ENCODE results near the gene GNE. TPM values are rescaled to one million over a fixed set of nuclear protein-coding genes. Genes with fewer than 3 reads are reported as not detected.
"Not testable (repeated sequence)": the region's sequence is repeated elsewhere in the genome, so short reads cannot be mapped to it uniquely, and the experiment has no call there.

GNE gene
- total RNA-seq, 2 experiments from 2014 or later = 14.5 to 15.2 TPM

DNA sequence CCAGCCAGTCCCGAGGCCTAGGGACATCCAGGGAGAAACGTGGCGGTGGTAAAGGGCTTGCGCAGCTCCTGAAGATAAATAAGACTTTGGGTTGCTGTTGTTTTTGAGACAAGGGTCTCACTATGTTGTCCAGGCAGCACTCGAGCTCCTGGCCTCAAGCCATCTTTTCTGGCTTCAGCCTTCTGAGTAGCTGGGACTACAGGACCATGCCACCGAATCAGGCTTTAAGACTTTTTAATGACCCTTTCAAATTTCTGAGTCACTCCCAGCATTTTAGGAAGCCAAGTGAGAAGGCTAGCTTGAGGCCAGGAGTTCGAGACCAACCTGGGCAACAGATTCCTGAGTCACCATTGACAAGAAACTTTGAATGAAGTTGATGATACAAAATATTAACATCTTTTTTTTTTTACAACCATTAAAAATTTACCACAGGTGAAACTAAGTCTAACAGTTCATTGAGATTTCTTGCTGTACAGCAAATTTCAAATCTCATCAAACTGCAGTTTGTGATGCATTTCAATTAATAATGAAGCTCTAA, 817 bp upstream of the GNE start:
- no peak for DNase-seq
- Mint-ChIP-seq H3K36me3 (ENCODE audit: low read depth) (no peaks in the 10 kb centered on the region), H3K4me3 (peak overlapping the region; percentile 93), H3K4me1 (ENCODE audit: low read depth) (peaks cover 14% of the 10 kb centered on the region), H3K27me3 (ENCODE audit: low read depth) (no peaks in the 10 kb centered on the region), H3K9me3 (no peaks in the 10 kb centered on the region), H3K27ac (peak overlapping the region; percentile 81)
- CTCF ChIA-PET = interaction anchor here (0.6 to 1.5 kb wide), 4 partner anchors 10 to 565 kb away, joined by 3 to 6 read pairs (median 4); no protein-coding TSS in a partner anchor
- intact Hi-C loops (cut with micrococcal nuclease) = loop anchor here (1.0 to 5.0 kb wide), 6 partner anchors 69 to 447 kb away; partner anchors contain the start of genes CLTA, GLIPR2, RECK and RNF38

DNA sequence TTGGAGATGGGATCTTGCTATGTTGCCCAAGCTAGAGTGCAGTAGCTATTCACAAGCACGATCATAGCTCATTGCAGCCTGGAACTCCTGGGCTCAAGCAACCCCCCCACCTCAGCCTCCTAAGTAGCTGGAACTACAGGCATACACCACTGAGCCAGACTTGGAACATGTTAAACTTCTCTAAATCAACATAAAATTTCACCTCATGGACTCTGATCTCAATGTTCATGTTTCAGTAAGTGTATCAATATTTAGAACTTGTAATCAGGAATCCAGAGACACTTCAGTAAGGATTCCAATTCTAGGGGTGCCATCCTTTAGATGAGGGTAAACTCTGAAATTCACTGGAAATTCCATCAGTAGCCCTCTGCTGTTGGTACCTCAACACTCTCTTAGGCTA, 6.8 kb downstream of the GNE start:
- DNase-seq = no peak
- Mint-ChIP-seq H3K27ac (no peak overlapping the region), H3K4me1 (ENCODE audit: low read depth) (peaks cover 15% of the 10 kb centered on the region), H3K4me3 (no peak overlapping the region), H3K27me3 (ENCODE audit: low read depth) (no peaks in the 10 kb centered on the region), H3K9me3 (no peaks in the 10 kb centered on the region), H3K36me3 (ENCODE audit: low read depth) (peaks cover 3% of the 10 kb centered on the region)
- intact Hi-C loops (cut with micrococcal nuclease) = no loop called here
- CTCF ChIA-PET = interaction anchor here (0.5 to 1.3 kb wide), 3 partner anchors 76 to 1198 kb away, joined by 3 to 4 read pairs (median 4); no protein-coding TSS in a partner anchor

DNA sequence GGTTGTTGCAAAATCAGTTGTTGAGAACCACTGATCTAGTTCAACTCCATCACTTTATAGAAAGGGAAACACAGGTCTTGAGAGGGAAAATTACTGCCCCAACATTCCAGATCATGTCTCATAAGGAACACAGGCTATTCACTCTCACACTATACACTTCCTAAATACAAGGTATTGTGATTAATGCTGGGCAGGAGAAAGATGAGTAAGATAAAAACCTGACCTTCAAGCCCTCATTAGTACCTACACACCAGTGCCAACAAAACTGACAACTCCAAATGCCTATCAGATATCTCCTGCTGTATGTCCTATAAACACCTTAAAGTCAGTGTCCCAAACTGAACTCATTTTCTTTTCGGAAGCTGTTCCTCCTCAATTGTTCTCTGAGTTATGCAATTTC, 8.2 kb downstream of the GNE start:
- no peak for DNase-seq
- no peaks in the 10 kb centered on the region for H3K27me3 Mint-ChIP-seq (ENCODE audit: low read depth)
- no peak overlapping the region for H3K27ac Mint-ChIP-seq
- no peaks in the 10 kb centered on the region for H3K9me3 Mint-ChIP-seq
- no peak overlapping the region for H3K4me3 Mint-ChIP-seq
- peaks cover 8% of the 10 kb centered on the region for H3K36me3 Mint-ChIP-seq (ENCODE audit: low read depth)
- intact Hi-C loops (cut with micrococcal nuclease) = no loop called here
- CTCF ChIA-PET = interaction anchor here (0.6 to 1.3 kb wide), 2 partner anchors 75 to 79 kb away, joined by 3 to 4 read pairs; no protein-coding TSS in a partner anchor
- peaks cover 13% of the 10 kb centered on the region for H3K4me1 Mint-ChIP-seq (ENCODE audit: low read depth)

DNA sequence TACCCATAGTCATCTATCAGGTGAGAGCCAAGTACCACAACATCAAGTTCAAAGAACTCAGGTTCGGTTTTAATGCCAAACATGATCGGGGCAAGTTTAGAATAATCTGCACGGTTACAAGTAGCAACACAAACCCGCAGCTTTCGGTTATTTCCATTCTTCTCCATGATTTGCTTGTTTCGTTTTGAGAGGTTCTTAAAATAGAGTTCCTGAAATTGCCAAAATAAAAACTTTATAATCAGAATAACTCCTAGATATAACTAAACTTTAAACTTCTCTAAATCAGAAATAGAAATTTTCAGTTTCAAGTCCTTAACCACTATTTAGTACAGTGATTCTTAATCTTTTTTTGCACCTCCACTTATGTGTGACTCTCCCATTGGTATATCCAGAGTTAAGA, 9.1 kb downstream of the GNE start:
- intact Hi-C loops (cut with micrococcal nuclease) = no loop called here
- no peak for DNase-seq
- Mint-ChIP-seq H3K9me3 (no peaks in the 10 kb centered on the region), H3K4me3 (no peak overlapping the region), H3K4me1 (ENCODE audit: low read depth) (peaks cover 13% of the 10 kb centered on the region), H3K27me3 (ENCODE audit: low read depth) (no peaks in the 10 kb centered on the region), H3K36me3 (ENCODE audit: low read depth) (peaks cover 8% of the 10 kb centered on the region), H3K27ac (no peak overlapping the region)
- CTCF ChIA-PET = interaction anchor here (1.0 to 1.6 kb wide), 4 partner anchors 10 to 307 kb away, joined by 4 to 6 read pairs (median 5); no protein-coding TSS in a partner anchor

DNA sequence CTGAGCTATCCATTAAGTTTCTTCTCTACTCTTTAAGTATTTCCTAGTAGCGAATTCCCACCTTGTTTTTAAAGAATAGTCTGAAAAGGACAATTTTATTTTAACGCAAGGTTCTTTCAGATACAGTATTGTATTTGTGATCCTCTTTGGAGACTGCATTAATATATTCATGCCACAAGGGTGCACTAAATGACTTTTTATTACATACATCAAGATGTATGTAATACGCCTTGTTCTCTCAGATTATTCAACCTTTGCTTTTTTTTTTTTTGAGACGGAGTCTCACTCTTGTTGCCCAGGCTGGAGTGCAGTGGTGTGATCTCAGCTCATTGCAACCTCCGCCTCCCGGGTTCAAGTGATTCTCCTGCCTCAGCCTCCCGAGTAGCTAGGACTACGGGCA, 10.2 kb downstream of the GNE start:
- not testable (repeated sequence) for DNase-seq
- peaks cover 10% of the 10 kb centered on the region for H3K36me3 Mint-ChIP-seq (ENCODE audit: low read depth)

DNA sequence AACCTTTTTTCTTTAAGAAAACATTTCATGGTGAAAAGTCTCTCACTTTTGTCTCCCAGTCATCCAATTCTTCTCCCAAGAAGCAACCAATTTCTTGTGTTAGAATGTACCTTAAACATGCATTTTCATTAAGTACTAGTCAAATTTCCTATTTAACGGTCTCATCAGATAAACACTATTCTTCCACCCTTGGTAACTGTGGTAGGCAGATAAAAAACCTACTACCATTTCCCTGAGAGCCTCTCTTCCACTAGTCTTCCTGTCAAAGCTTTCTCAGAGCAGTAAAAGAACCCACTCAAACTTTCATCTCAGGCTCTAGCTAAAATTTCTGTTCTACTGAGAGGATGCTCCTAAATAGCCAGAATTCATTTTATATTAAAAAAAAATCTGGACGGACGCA, 10.9 kb downstream of the GNE start:
- Mint-ChIP-seq H3K4me3 (no peak overlapping the region), H3K4me1 (ENCODE audit: low read depth) (peaks cover 13% of the 10 kb centered on the region), H3K27ac (no peak overlapping the region), H3K36me3 (ENCODE audit: low read depth) (peaks cover 13% of the 10 kb centered on the region), H3K27me3 (ENCODE audit: low read depth) (no peaks in the 10 kb centered on the region), H3K9me3 (no peaks in the 10 kb centered on the region)
- CTCF ChIA-PET = interaction anchor here (0.6 to 2.6 kb wide), 4 partner anchors 14 to 124 kb away, joined by 3 to 5 read pairs (median 4); no protein-coding TSS in a partner anchor
- DNase-seq = no peak
- intact Hi-C loops (cut with micrococcal nuclease) = no loop called here

More for the DNA sequence above, 10.2 kb downstream of the GNE start:
- H3K9me3 Mint-ChIP-seq; H3K4me3 Mint-ChIP-seq; H3K27me3 Mint-ChIP-seq (ENCODE audit: low read depth); H3K27ac Mint-ChIP-seq: not testable (repeated sequence)
- intact Hi-C loops (cut with micrococcal nuclease) = loop anchor here (1.0 kb wide), 1 partner anchor 80 kb away; no protein-coding TSS in a partner anchor
- H3K4me1 Mint-ChIP-seq (ENCODE audit: low read depth) = peaks cover 13% of the 10 kb centered on the region
- CTCF ChIA-PET = interaction anchor here (0.6 to 2.6 kb wide), 8 partner anchors 34 to 308 kb away, joined by 3 to 6 read pairs (median 4); no protein-coding TSS in a partner anchor

DNA sequence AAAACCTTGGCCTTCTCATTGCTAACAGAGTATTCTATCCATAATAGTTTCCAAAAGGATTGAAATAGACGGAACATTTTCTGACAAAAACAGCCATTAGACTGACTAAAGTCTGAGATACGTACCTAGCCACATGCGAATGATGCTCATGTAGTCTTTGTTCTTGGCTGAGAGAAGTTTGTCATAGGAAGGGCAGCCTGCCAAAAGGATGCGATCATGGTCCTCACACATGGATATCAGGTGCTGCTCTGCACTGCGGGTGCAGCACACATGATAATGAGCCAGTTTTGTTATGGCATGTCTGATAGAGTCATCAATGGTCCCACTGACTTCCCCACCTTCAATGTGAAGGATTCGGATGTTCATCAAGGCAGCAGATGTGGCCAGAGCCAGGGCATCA, 12.3 kb downstream of the GNE start:
- Mint-ChIP-seq H3K4me1 (ENCODE audit: low read depth) (peaks cover 10% of the 10 kb centered on the region), H3K9me3 (no peaks in the 10 kb centered on the region), H3K4me3 (no peak overlapping the region), H3K27me3 (ENCODE audit: low read depth) (no peaks in the 10 kb centered on the region), H3K27ac (no peak overlapping the region), H3K36me3 (ENCODE audit: low read depth) (peaks cover 15% of the 10 kb centered on the region)
- CTCF ChIA-PET = interaction anchor here (2.6 kb wide), 1 partner anchor 83 kb away, joined by 5 read pairs; no protein-coding TSS in a partner anchor
- DNase-seq = no peak
- intact Hi-C loops (cut with micrococcal nuclease) = no loop called here

DNA sequence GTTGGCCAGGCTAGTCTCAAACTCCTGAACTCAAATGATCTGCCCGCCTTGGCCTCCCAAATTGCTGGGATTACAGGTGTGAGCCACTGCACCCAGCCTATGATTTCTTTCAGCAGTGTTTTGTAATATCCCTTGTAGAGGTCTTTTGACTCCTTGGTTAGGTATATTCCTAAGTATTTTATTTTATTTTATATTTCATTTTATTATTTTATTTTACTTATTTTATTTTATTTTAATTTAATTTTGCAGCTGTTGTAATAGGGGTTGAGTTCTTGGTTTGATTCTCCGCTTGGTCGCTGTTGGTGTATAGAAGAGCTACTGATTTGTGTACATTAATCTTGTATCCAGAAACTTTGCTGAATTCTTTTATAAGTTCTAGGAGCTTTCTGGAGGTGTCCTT, 18.6 kb downstream of the GNE start:
- DNase-seq; intact Hi-C loops (cut with micrococcal nuclease); H3K9me3 Mint-ChIP-seq; H3K4me1 Mint-ChIP-seq (ENCODE audit: low read depth); CTCF ChIA-PET; H3K4me3 Mint-ChIP-seq; H3K27ac Mint-ChIP-seq; H3K27me3 Mint-ChIP-seq (ENCODE audit: low read depth): not testable (repeated sequence)
- peaks cover 27% of the 10 kb centered on the region for H3K36me3 Mint-ChIP-seq (ENCODE audit: low read depth)

DNA sequence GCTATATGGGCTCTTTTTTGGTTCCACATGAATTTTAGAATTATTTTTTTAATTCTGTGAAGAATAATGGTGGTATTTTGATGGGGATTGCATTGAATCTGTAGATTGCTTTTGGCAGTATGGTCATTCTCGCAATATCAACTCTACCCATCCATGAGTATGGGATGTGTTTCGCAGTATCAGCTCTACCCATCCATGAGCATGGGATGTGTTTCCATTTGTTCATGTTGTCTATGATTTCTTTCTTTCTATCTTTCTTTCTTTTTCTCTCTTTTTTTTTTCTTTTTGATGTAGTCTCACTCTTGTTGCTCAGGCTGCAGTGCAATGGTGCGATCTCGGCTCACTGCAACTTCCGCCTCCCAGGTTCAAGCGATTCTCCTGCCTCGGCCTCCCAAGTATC, 19.0 kb downstream of the GNE start:
- CTCF ChIA-PET; H3K4me1 Mint-ChIP-seq (ENCODE audit: low read depth); H3K4me3 Mint-ChIP-seq; H3K27ac Mint-ChIP-seq; DNase-seq; H3K9me3 Mint-ChIP-seq; H3K27me3 Mint-ChIP-seq (ENCODE audit: low read depth); intact Hi-C loops (cut with micrococcal nuclease): not testable (repeated sequence)
- peaks cover 27% of the 10 kb centered on the region for H3K36me3 Mint-ChIP-seq (ENCODE audit: low read depth)

DNA sequence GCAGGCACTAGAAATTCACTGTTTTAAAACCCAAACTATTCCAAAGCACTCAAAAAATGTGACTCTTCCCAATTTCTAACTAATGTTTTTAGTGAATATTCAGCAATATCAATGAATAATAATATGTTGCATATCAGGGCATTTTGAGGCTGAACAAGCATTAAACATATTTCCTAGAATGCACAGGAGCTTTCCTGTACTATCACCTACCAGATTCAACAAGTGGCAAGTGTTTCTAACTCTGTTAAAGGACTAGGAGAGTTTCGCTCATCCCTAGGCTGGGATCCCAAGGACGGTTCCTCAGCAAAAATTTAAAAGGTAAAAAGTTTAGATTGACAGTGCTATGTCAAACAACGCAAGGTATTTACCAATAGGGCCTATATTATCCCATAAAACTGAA, 21.0 kb downstream of the GNE start:
- peaks cover 29% of the 10 kb centered on the region for H3K36me3 Mint-ChIP-seq (ENCODE audit: low read depth)
- H3K9me3 Mint-ChIP-seq = no peaks in the 10 kb centered on the region
- CTCF ChIA-PET = no interaction called here

DNA sequence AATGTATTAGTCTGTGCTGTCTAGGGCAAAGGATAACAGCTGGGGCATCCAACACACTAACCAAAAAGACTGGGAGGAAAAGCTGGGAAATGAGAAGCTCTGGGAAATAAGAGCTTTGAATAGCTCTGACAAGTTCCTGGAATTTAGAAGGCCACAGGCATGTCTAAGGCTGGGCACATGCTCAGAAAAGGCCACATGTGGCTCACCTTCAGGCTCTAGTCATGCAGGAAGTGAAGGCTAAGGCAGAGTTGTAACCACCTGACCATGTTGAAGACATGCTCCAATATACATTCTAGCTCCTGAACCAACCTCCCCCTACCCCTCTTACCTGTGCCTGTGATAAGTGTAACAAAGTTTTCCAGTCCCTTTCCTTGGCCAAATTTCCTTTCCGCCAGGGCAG, 35.8 kb downstream of the GNE start:
- DNase-seq = no peak
- intact Hi-C loops (cut with micrococcal nuclease) = no loop called here
- Mint-ChIP-seq H3K27ac (no peak overlapping the region), H3K4me3 (no peak overlapping the region), H3K4me1 (ENCODE audit: low read depth) (peaks cover 16% of the 10 kb centered on the region), H3K36me3 (ENCODE audit: low read depth) (peaks cover 35% of the 10 kb centered on the region), H3K27me3 (ENCODE audit: low read depth) (no peaks in the 10 kb centered on the region), H3K9me3 (no peaks in the 10 kb centered on the region)
- CTCF ChIA-PET = no interaction called here

More for the DNA sequence above, 21.0 kb downstream of the GNE start:
- no peaks in the 10 kb centered on the region for H3K4me1 Mint-ChIP-seq (ENCODE audit: low read depth)
- intact Hi-C loops (cut with micrococcal nuclease) = no loop called here
- H3K27me3 Mint-ChIP-seq (ENCODE audit: low read depth) = no peaks in the 10 kb centered on the region
- no peak for DNase-seq
- H3K4me3 Mint-ChIP-seq = no peak overlapping the region
- no peak overlapping the region for H3K27ac Mint-ChIP-seq

DNA sequence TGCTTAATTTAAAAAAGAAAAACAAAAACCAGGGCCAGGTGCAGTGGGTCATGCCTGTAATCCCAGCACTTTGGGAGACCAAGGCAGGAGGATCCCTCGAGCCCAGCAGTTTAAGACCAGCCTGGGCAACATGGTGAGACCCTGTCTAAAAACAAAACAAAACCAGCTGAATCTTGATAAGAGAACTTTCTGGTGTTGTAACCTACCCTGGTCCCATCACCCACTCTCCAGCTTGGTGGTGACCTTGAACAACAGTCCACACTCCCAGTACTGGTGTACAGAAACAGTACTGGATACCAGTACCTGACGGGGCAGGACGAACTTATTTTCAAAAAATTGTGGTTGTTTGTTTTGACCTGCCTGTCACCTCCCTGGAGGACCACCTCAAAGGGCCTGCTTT, 36.6 kb downstream of the GNE start:
- CTCF ChIA-PET = no interaction called here
- intact Hi-C loops (cut with micrococcal nuclease) = no loop called here
- no peak for DNase-seq
- peaks cover 33% of the 10 kb centered on the region for H3K36me3 Mint-ChIP-seq (ENCODE audit: low read depth)
- H3K4me3 Mint-ChIP-seq = no peak overlapping the region
- no peak overlapping the region for H3K27ac Mint-ChIP-seq
- H3K9me3 Mint-ChIP-seq = no peaks in the 10 kb centered on the region
- H3K27me3 Mint-ChIP-seq (ENCODE audit: low read depth) = no peaks in the 10 kb centered on the region
- H3K4me1 Mint-ChIP-seq (ENCODE audit: low read depth) = peaks cover 20% of the 10 kb centered on the region

DNA sequence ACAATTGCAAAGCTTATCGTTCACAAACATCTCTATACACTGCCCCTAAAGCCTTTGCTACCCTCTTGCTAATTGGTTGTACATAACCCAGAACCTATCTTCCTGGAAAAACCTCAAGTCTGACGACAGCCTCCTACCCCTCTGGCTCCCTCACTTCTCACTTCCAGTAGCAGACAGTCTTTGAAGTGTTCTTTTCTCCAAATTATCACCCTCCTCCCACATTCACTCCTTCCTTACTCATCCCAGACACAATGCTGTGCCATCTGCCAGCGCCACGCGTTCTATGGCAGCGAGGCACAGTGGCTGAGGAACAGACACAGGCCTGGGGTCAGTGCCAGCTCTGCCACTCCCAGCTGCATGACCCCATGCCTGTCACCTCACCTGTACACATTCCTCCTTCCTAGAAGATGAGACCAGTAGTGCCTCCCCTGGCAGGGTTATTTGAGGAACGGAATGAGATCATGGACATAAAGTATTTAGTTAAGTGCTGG, 39.8 kb downstream of the GNE start:
- Mint-ChIP-seq H3K36me3 (ENCODE audit: low read depth) (peaks cover 24% of the 10 kb centered on the region), H3K4me3 (no peak overlapping the region), H3K27me3 (ENCODE audit: low read depth) (no peaks in the 10 kb centered on the region), H3K9me3 (no peaks in the 10 kb centered on the region), H3K4me1 (ENCODE audit: low read depth) (peaks cover 30% of the 10 kb centered on the region), H3K27ac (peak overlapping the region; percentile 26)
- intact Hi-C loops (cut with micrococcal nuclease) = loop anchor here (1.0 kb wide), 1 partner anchor 110 kb away; no protein-coding TSS in a partner anchor
- CTCF ChIA-PET = interaction anchor here (0.7 to 1.2 kb wide), 2 partner anchors 9 to 16 kb away, joined by 3 read pairs; no protein-coding TSS in a partner anchor
- no peak for DNase-seq
